Measurements from ENCODE around the gene FAM25C.
"Not testable (repeated sequence)": the region's sequence is repeated elsewhere in the genome, so short reads cannot be mapped to it uniquely, and the experiment has no call there.

DNA sequence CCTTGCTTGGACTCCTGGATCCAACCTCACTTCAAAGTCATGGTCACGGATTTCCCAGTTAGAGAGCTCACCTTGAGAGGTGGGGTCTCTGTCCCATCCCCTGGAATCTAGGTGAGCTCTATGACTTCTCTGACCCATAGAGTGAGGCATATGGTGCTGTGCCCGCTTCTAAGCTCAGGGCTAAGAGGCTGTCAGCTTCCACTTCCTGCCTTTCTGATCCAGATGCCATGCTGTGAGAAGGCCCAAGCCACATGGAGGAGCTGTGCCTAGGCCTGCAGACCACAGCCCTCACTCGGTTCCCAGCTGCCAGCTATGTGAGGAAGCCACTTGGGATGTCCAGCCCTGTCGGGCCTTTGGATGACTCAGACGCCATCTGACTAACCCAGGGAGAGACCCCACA lies 39.9 kb downstream of the FAM25C start:
- not testable (repeated sequence) for TF ChIP-seq NFIC (IDR thresholded peaks at IDR 0.05; ENCODE audit: low read depth, low read length); REST (IDR thresholded peaks at IDR 0.05; ENCODE audit: low read depth, low read length); ZNF24 (IDR thresholded peaks at IDR 0.05)
- TF ChIP-seq, protein P1, sequence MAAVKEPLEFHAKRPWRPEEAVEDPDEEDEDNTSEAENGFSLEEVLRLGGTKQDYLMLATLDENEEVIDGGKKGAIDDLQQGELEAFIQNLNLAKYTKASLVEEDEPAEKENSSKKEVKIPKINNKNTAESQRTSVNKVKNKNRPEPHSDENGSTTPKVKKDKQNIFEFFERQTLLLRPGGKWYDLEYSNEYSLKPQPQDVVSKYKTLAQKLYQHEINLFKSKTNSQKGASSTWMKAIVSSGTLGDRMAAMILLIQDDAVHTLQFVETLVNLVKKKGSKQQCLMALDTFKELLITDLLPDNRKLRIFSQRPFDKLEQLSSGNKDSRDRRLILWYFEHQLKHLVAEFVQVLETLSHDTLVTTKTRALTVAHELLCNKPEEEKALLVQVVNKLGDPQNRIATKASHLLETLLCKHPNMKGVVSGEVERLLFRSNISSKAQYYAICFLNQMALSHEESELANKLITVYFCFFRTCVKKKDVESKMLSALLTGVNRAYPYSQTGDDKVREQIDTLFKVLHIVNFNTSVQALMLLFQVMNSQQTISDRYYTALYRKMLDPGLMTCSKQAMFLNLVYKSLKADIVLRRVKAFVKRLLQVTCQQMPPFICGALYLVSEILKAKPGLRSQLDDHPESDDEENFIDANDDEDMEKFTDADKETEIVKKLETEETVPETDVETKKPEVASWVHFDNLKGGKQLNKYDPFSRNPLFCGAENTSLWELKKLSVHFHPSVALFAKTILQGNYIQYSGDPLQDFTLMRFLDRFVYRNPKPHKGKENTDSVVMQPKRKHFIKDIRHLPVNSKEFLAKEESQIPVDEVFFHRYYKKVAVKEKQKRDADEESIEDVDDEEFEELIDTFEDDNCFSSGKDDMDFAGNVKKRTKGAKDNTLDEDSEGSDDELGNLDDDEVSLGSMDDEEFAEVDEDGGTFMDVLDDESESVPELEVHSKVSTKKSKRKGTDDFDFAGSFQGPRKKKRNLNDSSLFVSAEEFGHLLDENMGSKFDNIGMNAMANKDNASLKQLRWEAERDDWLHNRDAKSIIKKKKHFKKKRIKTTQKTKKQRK (IDR thresholded peaks at IDR 0.05; ENCODE audit: low read depth, low read length), result not testable (repeated sequence)
- TF ChIP-seq, protein P2, sequence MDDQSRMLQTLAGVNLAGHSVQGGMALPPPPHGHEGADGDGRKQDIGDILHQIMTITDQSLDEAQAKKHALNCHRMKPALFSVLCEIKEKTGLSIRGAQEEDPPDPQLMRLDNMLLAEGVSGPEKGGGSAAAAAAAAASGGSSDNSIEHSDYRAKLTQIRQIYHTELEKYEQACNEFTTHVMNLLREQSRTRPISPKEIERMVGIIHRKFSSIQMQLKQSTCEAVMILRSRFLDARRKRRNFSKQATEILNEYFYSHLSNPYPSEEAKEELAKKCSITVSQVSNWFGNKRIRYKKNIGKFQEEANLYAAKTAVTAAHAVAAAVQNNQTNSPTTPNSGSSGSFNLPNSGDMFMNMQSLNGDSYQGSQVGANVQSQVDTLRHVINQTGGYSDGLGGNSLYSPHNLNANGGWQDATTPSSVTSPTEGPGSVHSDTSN (IDR thresholded peaks at IDR 0.05; ENCODE audit: insufficient replicate concordance, low read depth, low read length), result not testable (repeated sequence)
- TF ChIP-seq, protein P3, sequence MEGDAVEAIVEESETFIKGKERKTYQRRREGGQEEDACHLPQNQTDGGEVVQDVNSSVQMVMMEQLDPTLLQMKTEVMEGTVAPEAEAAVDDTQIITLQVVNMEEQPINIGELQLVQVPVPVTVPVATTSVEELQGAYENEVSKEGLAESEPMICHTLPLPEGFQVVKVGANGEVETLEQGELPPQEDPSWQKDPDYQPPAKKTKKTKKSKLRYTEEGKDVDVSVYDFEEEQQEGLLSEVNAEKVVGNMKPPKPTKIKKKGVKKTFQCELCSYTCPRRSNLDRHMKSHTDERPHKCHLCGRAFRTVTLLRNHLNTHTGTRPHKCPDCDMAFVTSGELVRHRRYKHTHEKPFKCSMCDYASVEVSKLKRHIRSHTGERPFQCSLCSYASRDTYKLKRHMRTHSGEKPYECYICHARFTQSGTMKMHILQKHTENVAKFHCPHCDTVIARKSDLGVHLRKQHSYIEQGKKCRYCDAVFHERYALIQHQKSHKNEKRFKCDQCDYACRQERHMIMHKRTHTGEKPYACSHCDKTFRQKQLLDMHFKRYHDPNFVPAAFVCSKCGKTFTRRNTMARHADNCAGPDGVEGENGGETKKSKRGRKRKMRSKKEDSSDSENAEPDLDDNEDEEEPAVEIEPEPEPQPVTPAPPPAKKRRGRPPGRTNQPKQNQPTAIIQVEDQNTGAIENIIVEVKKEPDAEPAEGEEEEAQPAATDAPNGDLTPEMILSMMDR (IDR thresholded peaks at IDR 0.05 in 2 of 3, conservative IDR thresholded peaks at IDR 0.05 in 1 of 3; ENCODE audit: control insufficient read depth in 2 of 3, extremely low read depth in 1 of 3, insufficient read depth in 1 of 3, low read depth in 3 of 3, low read length in 3 of 3), result not testable (repeated sequence)

All from GM12878 (cell line).